Thoracic aorta (tissue), 2 donors: ENCODE data around the gene HSF4. TPM values are rescaled to one million over a fixed set of nuclear protein-coding genes. Genes with fewer than 3 reads are reported as not detected.

Source experiments
- ATAC-seq: fragments of 150-250 bp; one replicate; pipeline ENCODE4 v1.8.0; 2017; ENCODE audit warnings: low read depth; ENCODE audit not compliant: insufficient number of reproducible peaks, low FRiP score
- DNase-seq: peaks from one replicate; pipeline ENCODE4 v3.0.0-alpha.2; 2020; ENCODE audit warnings: low spot score
- H3K27ac ChIP-seq, 2 donors: fragments of 200-600 bp; sonication (generic); 1 replicate in 1 of 2; 2 replicates in 1 of 2; pipeline ENCODE4 v1.5.1; 2016; ENCODE audit warnings: mild to moderate bottlenecking in 2 of 2, moderate library complexity in 2 of 2
- H3K27me3 ChIP-seq: fragments of 200-600 bp; sonication (generic); replicated peaks from 2 replicates; pipeline ENCODE4 v1.6.0; 2016; ENCODE audit warnings: mild to moderate bottlenecking; ENCODE audit not compliant: insufficient read depth
- H3K36me3 ChIP-seq: fragments of 200-600 bp; sonication (generic); one replicate; pipeline ENCODE4 v1.5.1; 2016
- H3K4me1 ChIP-seq, 2 donors: fragments of 200-600 bp; sonication (generic); 1 replicate in 1 of 2; 2 replicates in 1 of 2; pipeline versions ENCODE4 v1.5.1 to v1.6.0; 2016; ENCODE audit warnings: low read depth in 2 of 2, mild to moderate bottlenecking in 1 of 2; ENCODE audit not compliant: control insufficient read depth in 1 of 2
- H3K4me3 ChIP-seq: fragments of 200-600 bp; sonication (generic); 2 replicates; pipeline ENCODE4 v1.5.1; 2016; ENCODE audit warnings: mild to moderate bottlenecking
- H3K9me3 ChIP-seq: fragments of 200-600 bp; sonication (generic); 2 replicates; pipeline ENCODE4 v1.5.1; 2016
- CTCF ChIP-seq: fragments of 200-600 bp; sonication (generic); IDR thresholded peaks from one replicate; pipeline ENCODE4 v1.5.1; 2019; ENCODE audit warnings: antibody characterized with exemption
- total RNA-seq, 2 donors: library from RNA; depleted of rRNA; stranded (reverse); fragments of >200 nt; gene quantifications; one replicate each; pipeline versions ENCODE4 v1.1.0 to v1.2.3, GENCODE V29; 2016

The HSF4 gene
- total RNA-seq, 2 donors from 2014 or later: 44.1 to 87.5 TPM

GRCh38 chr16:67179421-67180080 is 15.0 kb downstream of the HSF4 start:
- no peaks in the 10 kb centered on the region for H3K27me3 ChIP-seq
- H3K4me3 ChIP-seq: no peak overlapping the region
- H3K36me3 ChIP-seq: peaks cover 3% of the 10 kb centered on the region
- TF ChIP-seq CTCF: no peak
- H3K4me1 ChIP-seq: peaks cover 18 to 40% of the 10 kb centered on the region in 2 donors
- H3K27ac ChIP-seq: no peak overlapping the region
- no peaks in the 10 kb centered on the region for H3K9me3 ChIP-seq
- no peak for DNase-seq
- ATAC-seq: no peak

GRCh38 chr16:67180166-67180565 is 15.6 kb downstream of the HSF4 start:
- no peaks in the 10 kb centered on the region for H3K27me3 ChIP-seq
- peaks cover 3% of the 10 kb centered on the region for H3K36me3 ChIP-seq
- no peak for TF ChIP-seq CTCF
- DNase-seq (no peak), ATAC-seq (no peak)
- no peaks in the 10 kb centered on the region for H3K9me3 ChIP-seq
- H3K4me1 ChIP-seq: peaks cover 18 to 40% of the 10 kb centered on the region in 2 donors
- H3K4me3 ChIP-seq: no peak overlapping the region
- H3K27ac ChIP-seq: no peak overlapping the region

- TF ChIP-seq CTCF: no peak
- ATAC-seq (no peak), DNase-seq (no peak)
- Histone ChIP-seq H3K4me1 (peaks cover 19 to 47% of the 10 kb centered on the region in 2 donors), H3K27ac (no peak overlapping the region), H3K9me3 (no peaks in the 10 kb centered on the region), H3K36me3 (no peaks in the 10 kb centered on the region), H3K27me3 (no peaks in the 10 kb centered on the region), H3K4me3 (no peak overlapping the region)
Measured at GRCh38 chr16:67181346-67181745, 16.8 kb downstream of the HSF4 start.

GRCh38 chr16:67182288-67182687 is 17.7 kb downstream of the HSF4 start:
- Histone ChIP-seq H3K4me3 (no peak overlapping the region), H3K27ac (no peak overlapping the region), H3K9me3 (no peaks in the 10 kb centered on the region), H3K4me1 (peaks cover 19 to 47% of the 10 kb centered on the region in 2 donors), H3K27me3 (no peaks in the 10 kb centered on the region), H3K36me3 (no peaks in the 10 kb centered on the region)
- no peak for DNase-seq
- ATAC-seq: no peak
- TF ChIP-seq CTCF: no peak

- Histone ChIP-seq H3K27ac (peak overlapping the region; percentile 84 to 89), H3K4me3 (peak overlapping the region; percentile 90), H3K27me3 (no peaks in the 10 kb centered on the region), H3K9me3 (no peaks in the 10 kb centered on the region), H3K36me3 (no peaks in the 10 kb centered on the region), H3K4me1 (peaks cover 16 to 39% of the 10 kb centered on the region in 2 donors)
- ATAC-seq: no peak
- no peak for DNase-seq
- TF ChIP-seq CTCF: no peak
Measured at GRCh38 chr16:67183284-67183626, 18.7 kb downstream of the HSF4 start.
